NCI-H146 treated with DMSO at 0.1 percent for 48 hours (cell line): ENCODE results near the gene CNIH3.
A peak's percentile ranks its signal among the peaks of the same experiment; 100 is the strongest.

Experiments
- DNase-seq: peaks from one replicate; lab custom pipeline; 2025; ENCODE audit not compliant: unreplicated experiment; lab: John Stamatoyannopoulos, UW

Gene CNIH3

GRCh38 chr1:224613486-224613885, 2.6 kb upstream of the CNIH3 start:
- no peak for DNase-seq

- DNase-seq = no peak
These were observed 766 bp downstream of the CNIH3 start for GRCh38 chr1:224616756-224617409.

GRCh38 chr1:224617410-224618355, 1.6 kb downstream of the CNIH3 start:
- no peak for DNase-seq

DNA sequence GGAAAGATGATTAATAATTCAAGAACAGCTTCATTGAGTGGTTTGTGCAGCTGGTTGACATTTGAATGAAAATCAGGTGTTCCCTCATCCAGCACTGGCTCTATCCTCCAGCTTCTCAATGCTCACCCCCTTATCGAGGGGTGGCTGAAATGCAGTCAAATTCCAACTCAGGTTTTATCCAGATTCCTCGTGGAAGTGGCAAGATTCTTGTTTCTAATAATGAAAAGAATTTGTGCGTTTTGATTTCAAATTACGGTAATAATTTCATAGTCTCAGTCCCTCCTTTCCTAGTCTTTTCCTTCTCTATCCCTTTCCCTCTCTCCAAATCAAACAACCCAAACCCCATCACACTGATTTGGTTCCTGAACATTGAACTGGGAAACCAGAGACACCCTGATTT, 3.1 kb downstream of the CNIH3 start:
- no peak for DNase-seq

DNA sequence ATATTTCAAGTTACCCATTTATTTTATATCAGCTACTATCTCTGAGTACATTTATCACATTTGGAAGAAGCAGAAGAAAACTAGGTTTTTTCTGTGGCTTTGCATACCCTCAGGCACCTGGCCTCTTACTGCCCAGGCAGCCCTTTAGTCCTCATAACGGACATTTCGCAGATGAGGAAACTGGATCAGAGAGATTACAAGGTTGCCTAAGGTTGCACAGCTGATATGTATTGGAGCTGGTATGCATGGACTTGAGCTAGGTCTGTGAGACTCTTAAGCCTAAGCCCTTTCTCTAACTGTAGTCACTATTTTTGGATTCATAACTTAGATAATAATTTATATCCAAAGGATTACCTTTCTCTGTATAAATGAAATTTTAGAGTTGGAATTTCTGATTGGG, 4.0 kb downstream of the CNIH3 start:
- no peak for DNase-seq

DNA sequence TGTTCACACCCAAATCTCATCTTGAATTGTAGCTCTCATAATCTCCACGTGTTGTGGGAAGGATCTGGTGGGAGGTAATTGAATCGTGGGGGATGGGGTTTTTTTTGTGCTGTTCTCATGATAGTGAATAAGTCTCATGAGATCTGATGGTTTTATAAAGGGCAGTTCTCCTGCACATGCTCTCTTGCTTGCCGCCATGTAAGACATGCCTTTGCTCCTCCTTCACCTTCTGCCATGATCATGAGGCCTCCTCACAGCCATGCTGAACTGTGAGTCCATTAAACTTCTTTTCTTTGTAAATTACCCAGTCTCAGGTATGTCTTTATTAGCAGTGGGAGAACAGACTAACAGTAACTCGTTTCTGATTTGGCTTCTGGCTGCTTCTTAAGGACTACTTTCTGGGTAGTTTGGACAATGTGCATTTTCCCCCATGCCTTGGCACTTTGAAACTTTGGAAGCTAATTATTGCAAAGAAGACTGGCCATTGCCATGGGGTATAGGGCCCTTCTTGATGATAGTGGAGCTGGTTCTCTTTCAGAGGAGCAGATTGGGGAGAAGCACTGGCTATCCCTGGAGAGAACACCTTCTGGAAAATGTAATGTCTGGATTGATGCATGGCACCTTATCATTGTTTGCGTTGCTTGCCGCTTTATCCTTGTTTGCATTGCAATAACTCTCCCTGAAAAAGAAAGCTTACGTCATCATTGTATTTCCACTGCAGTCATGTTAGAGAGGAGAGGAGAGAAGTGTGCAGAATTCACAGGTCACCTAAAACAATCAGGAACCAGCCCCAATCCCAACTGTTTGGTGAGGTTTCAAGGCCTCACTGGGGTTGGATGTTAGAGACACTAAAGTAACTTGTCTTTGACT, 5.9 kb downstream of the CNIH3 start:
- peak; percentile 13 for DNase-seq

GRCh38 chr1:224622831-224623230, 6.7 kb downstream of the CNIH3 start:
- DNase-seq = no peak

DNA sequence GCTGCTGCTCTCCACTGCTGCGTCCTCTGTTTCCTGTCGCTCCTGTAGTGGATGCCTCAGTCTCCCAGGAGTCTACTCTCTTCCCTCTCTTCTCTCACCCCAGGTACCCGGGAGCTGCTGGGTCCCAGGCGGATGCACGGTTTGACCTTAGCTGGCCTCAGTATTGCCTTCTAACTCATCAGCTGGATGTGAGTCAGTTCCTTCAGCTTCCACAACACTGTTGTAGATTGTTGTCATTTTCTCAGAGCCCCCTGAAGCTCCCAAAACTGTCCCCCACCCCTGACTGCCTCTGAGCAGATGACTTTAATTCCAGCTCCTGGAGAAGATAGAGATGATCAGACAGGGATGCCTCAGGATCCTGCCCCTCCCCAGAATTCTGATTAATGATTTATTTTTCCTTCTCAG, 7.2 kb downstream of the CNIH3 start:
- no peak for DNase-seq

- DNase-seq = no peak
These were observed 7.7 kb downstream of the CNIH3 start for GRCh38 chr1:224623743-224624333.

DNA sequence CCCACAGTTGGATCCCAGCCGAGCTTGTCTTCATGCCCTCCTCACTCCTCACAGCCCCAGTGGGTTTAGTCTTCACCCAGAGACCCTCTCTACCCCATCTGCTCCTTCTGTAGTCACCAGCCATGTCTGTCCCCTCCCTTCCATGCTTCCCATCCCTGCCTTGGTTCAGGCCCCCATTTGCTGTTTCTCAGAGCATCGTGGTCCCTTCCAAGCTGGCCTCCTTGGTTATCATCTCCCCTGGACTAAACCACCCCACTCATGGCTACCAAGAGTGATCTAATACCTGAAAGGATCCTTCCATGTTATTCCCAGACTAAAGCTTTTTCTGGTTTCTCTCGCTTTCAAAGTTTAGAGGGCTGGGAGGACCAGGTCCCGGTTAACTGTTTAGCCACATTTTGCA, 8.3 kb downstream of the CNIH3 start:
- DNase-seq = no peak

DNA sequence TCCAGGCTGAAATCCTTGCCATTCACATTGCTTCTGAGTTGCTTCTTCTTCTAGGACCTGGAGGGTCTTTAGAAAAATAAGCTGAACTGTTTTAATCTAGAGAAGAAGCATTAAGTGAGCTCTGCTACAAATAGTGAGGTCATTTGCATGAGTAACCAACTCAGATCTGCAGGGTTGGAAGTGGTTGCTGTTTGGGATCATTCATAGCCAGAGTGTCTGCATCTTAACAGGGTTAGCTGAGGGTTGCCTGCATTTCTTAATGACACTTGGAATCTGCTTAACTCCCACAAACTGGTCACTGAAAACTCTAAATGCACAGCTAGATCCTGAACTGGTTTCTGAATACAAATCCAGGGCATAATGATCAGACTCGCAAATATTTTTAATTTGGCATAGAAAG, 9.9 kb downstream of the CNIH3 start:
- no peak for DNase-seq

GRCh38 chr1:224629965-224630364, 13.8 kb downstream of the CNIH3 start:
- no peak for DNase-seq

DNA sequence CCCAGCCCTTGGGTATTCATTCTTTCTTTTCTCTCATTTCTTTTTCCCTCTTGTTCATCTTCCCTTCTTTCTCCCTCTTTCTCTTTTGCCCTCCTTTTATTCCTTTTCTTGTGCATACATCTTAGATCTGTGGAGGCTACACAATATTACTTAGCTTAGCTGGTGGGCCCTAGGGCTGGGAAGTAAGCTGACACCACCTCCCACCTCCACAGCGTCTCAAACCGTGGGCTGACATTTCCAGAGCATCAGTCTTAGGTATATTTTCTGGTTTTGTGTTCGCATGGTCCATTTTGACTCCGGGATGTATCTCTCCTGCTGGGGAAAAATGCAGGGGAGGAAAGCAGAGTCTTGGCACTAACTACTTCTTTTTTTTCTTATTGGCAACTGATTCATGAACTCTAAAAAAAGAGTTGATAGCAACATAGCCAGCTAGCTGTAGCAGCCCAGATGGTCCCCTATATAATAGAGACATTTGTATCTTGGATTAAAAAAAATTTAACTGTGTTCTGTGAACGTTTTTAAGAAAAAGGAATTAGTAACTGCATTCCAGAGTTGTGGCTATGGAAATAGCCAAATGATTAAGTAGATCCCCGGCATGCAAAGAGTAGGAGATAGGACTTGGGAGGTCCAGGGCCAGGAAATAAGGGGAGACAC, 15.5 kb downstream of the CNIH3 start:
- DNase-seq = no peak

DNA sequence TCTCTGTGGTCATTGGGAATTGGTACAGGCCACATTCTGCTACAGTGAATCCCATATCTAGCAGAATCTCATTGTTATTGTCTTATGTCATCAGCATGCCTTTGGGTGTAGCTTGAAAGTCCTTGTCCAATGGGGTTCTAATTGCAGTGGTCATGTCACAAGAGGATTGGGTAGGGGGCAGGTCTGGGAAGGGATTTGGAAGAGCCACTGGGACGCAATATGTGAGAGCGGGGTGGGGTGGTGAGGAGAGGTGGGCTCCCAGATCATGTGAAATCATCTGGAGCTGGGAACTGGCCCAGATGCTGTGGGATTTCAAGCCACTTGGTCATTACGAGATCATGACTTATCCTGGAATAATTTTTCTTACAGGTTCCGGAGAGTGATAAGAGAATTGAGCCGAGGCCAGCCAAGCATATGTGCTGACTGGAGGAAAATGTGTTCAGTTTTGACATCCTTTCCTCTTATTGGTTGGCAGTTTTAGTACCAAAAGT, 16.3 kb downstream of the CNIH3 start:
- no peak for DNase-seq

- DNase-seq = no peak
These were observed 16.8 kb downstream of the CNIH3 start for GRCh38 chr1:224632921-224633321.

DNA sequence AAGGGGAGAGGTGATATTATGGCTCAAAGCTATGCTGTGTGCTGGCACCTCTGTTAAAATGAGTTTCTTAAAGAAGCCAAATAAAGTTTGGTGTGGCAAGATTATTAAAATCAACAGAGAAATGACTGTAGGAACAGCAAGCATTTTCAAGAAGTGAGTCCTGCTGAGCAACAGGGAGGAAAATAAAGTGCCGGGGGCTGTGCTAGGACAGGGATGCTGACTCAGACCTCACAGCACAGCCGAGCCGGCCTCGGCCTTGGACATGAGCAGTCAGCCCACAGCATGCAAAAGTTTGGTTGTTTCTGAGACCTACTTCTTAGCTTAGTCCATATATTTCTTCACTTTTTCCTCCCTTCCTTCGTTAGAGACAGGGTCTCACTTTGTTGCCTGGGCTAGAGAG, 19.2 kb downstream of the CNIH3 start:
- no peak for DNase-seq

DNA sequence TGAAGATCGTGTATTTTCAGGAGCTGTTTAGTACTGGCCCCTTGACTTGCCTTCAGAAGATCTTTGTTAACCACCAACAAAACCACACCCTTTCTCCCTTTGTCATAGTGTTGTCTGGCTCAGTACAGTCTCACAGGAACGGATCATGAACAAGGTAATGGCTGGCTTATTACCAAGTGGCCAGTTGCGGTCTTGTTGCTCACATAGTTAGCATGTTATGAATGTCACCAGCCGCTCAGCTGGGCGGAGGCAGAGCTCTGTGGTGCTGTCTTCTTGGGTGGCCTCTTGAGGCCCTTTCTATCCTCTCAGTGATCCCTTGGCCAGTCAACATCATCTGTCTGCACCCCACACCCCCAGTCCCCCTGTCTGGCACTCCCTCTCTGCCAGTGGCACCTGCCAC, 21.4 kb downstream of the CNIH3 start:
- no peak for DNase-seq

DNA sequence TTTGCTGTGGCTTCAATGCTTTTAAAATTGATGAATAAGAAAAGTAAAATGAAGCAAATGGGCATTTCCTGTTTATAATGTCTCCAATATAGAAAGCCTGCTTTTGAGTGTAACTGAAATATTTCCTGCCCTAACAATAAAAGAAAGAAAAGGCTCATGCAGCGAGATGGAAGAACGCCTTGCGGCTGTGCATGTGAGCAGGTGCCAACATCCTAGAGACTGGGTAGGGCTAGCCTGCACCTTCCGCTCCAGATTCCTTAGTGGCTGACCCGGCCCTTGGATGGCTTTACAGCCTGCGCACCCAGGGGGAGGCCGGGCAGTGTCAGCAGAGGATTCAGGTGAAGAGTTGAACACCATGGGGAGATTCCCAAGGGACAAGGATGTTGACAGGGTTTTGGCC, 21.8 kb downstream of the CNIH3 start:
- DNase-seq = no peak

DNA sequence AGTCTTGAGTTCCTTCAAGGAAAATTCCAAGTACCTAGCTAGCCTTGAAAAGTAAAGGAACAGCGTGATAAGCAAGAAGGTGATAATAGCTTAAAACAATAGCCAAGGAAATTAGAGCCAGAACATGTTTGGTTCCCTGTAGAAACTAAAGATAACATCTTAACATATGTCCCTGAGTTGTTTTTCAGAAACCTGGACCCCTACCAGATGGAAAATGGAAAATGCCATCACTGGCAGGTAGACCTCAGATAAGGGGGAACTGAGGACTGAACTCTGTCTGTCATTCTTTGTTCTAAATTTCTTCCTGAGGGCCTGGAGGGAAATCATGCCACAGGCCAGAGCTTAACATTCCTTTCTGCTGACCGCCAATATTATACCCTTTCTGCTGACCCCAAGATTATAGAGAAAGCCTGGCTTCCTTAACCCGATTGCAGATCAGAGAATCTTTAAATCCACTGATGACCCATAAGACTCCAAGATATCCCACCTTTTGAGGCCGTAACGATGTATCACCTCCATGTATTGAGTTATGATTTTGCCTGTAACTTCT, 23.4 kb downstream of the CNIH3 start:
- DNase-seq = no peak

- DNase-seq = no peak
These were observed 23.9 kb downstream of the CNIH3 start for GRCh38 chr1:224640018-224640417.
